ENCODE data around the gene COL4A5.
"Not testable (repeated sequence)": the region's sequence is repeated elsewhere in the genome, so short reads cannot be mapped to it uniquely, and the experiment has no call there.

The COL4A5 gene

GRCh38 chrX:108464604-108465003, 25.0 kb downstream of the COL4A5 start:
- H3K27ac ChIP-seq, result no peak overlapping the region
- no peak for TF ChIP-seq CTCF (conservative IDR thresholded peaks at IDR 0.05)

- no peak overlapping the region for H3K27ac ChIP-seq
- no peak for TF ChIP-seq CTCF (conservative IDR thresholded peaks at IDR 0.05)
These were observed 28.8 kb downstream of the COL4A5 start for GRCh38 chrX:108468486-108468885.

- H3K27ac ChIP-seq, result no peak overlapping the region
- no peak for TF ChIP-seq CTCF (conservative IDR thresholded peaks at IDR 0.05)
These were observed 34.3 kb downstream of the COL4A5 start for GRCh38 chrX:108473979-108474378.

- not testable (repeated sequence) for H3K27ac ChIP-seq
These were observed 41.9 kb downstream of the COL4A5 start for GRCh38 chrX:108481528-108481927.

GRCh38 chrX:108484251-108484650, 44.6 kb downstream of the COL4A5 start:
- H3K27ac ChIP-seq, result no peak overlapping the region
- TF ChIP-seq CTCF (conservative IDR thresholded peaks at IDR 0.05), result no peak

- no peak for TF ChIP-seq CTCF (conservative IDR thresholded peaks at IDR 0.05)
- H3K27ac ChIP-seq, result no peak overlapping the region
These were observed 46.3 kb downstream of the COL4A5 start for GRCh38 chrX:108485960-108486359.

- no peak for TF ChIP-seq CTCF (conservative IDR thresholded peaks at IDR 0.05)
- no peak overlapping the region for H3K27ac ChIP-seq
These were observed 54.9 kb downstream of the COL4A5 start for GRCh38 chrX:108494406-108495090.

GRCh38 chrX:108511721-108512120, 72.1 kb downstream of the COL4A5 start:
- no peak for TF ChIP-seq CTCF (conservative IDR thresholded peaks at IDR 0.05)
- H3K27ac ChIP-seq, result no peak overlapping the region

Data from VCaP (cell line).